Sigmoid colon (tissue), 7 donors: ENCODE data around the gene USP49. TPM values are rescaled to one million over a fixed set of nuclear protein-coding genes. Genes with fewer than 3 reads are reported as not detected.

ENCODE experiments used
- DNase-seq: peaks from one replicate; pipeline ENCODE4 v3.0.0-alpha.2; 2019
- H3K27ac ChIP-seq, 4 donors: fragments of 200-600 bp; sonication (generic); one replicate each; pipeline ENCODE4 v1.5.1; 2016 to 2019; ENCODE audit warnings: mild to moderate bottlenecking in 1 of 4
- H3K27me3 ChIP-seq, 3 donors: fragments of 200-600 bp; sonication (generic); one replicate each; pipeline ENCODE4 v1.5.1; 2019; ENCODE audit warnings: mild to moderate bottlenecking in 1 of 3
- H3K36me3 ChIP-seq, 4 donors: fragments of 200-600 bp; sonication (generic); one replicate each; pipeline ENCODE4 v1.5.1; 2016 to 2019
- H3K4me1 ChIP-seq, 4 donors: fragments of 200-600 bp; sonication (generic); one replicate each; pipeline ENCODE4 v1.5.1; 2017 to 2019
- H3K4me3 ChIP-seq, 4 donors: fragments of 200-600 bp; sonication (generic); one replicate each; pipeline ENCODE4 v1.5.1; 2017 to 2019; ENCODE audit warnings: mild to moderate bottlenecking in 2 of 4, moderate library complexity in 1 of 4
- H3K9me3 ChIP-seq, 4 donors: fragments of 200-600 bp in 3 of 4; sonication (generic) in 3 of 4; one replicate each; pipeline versions ENCODE4 v1.5.1 to v1.6.1; 2013 to 2019
- EP300 ChIP-seq, 4 donors: sonication (generic); formaldehyde crosslinking; IDR thresholded peaks; one replicate each; pipeline ENCODE4 v1.6.1; 2017; ENCODE audit warnings: antibody characterized with exemption in 4 of 4
- POLR2A ChIP-seq, 2 donors: fragments of 450-650 bp; IDR thresholded peaks; one replicate each; pipeline ENCODE4 v1.6.1; 2016; ENCODE audit warnings: antibody characterized with exemption in 2 of 2, mild to moderate bottlenecking in 2 of 2, moderate library complexity in 2 of 2
- POLR2AphosphoS5 ChIP-seq, 4 donors: sonication (generic); formaldehyde crosslinking; IDR thresholded peaks; one replicate each; pipeline ENCODE4 v1.6.1; 2017; ENCODE audit warnings: antibody characterized with exemption in 4 of 4
- WGBS, 2 donors: extraction: QIAGEN DNeasy Blood & Tissue Kit; methylation state at CpG; one replicate each; pipeline ENCODE4 v1.1.7; 2013; 5-methylcytosine and 5-hydroxymethylcytosine counted together
- intact Hi-C: fragments of 100-400 bp; cut with DNase I; formaldehyde crosslinking; loops from one replicate; pipeline ENCODE4 v1.15.1; 2023
- polyA plus RNA-seq, 3 donors: library from polyadenylated mRNA; stranded (reverse); fragments of 200-250 nt; gene quantifications; one replicate each; pipeline ENCODE4 v1.2.3, GENCODE V29; 2013
- total RNA-seq, 4 donors: library from RNA; depleted of rRNA; stranded (reverse); fragments of >200 nt; gene quantifications; one replicate each; pipeline ENCODE4 v1.1.0, GENCODE V29; 2016
- TF ChIP-seq, protein P1 (sequence below), 4 experiments: fragments of 450-650 bp in 3 of 4; fragments of 200-600 bp in 1 of 4; IDR thresholded peaks; one replicate each; pipeline ENCODE4 v1.5.1; 2016 to 2019; ENCODE audit warnings: antibody characterized with exemption in 4 of 4, mild to moderate bottlenecking in 3 of 4, moderate library complexity in 2 of 4
- donor health status: healthy with polysubstance abuse.
- donor health status: Bipolar disorder and iron deficiency.
- donor health status: healthy.

USP49 gene
- total and polyA plus RNA-seq, 7 donors: 0.23 to 10.0 (median 2.1) TPM

- Histone ChIP-seq H3K27ac (peak overlapping the region; percentile 84 to 89 (median 86)), H3K27me3 (no peaks in the 10 kb centered on the region), H3K9me3 (no peaks in the 10 kb centered on the region), H3K36me3 (peaks cover 9 to 35% (median 14%) of the 10 kb centered on the region in 4 donors), H3K4me3 (peak overlapping the region; percentile 57 to 79 (median 74)), H3K4me1 (peaks cover 0 to 30% (median 22%) of the 10 kb centered on the region in 4 donors)
- DNase-seq: no peak
- intact Hi-C loops: loop anchor here (2.0 to 5.0 kb wide), 2 partner anchors 45 to 177 kb away; partner anchors contain the start of gene TFEB
- 2 to 6% methylated on average over 16 of the region's 16 CpGs for WGBS, 2 donors
- TF ChIP-seq POLR2AphosphoS5 (IDR thresholded peaks at IDR 0.05) (no peak), EP300 (IDR thresholded peaks at IDR 0.05) (no peak), POLR2A (IDR thresholded peaks at IDR 0.05) (no peak)
- TF ChIP-seq, protein P1, sequence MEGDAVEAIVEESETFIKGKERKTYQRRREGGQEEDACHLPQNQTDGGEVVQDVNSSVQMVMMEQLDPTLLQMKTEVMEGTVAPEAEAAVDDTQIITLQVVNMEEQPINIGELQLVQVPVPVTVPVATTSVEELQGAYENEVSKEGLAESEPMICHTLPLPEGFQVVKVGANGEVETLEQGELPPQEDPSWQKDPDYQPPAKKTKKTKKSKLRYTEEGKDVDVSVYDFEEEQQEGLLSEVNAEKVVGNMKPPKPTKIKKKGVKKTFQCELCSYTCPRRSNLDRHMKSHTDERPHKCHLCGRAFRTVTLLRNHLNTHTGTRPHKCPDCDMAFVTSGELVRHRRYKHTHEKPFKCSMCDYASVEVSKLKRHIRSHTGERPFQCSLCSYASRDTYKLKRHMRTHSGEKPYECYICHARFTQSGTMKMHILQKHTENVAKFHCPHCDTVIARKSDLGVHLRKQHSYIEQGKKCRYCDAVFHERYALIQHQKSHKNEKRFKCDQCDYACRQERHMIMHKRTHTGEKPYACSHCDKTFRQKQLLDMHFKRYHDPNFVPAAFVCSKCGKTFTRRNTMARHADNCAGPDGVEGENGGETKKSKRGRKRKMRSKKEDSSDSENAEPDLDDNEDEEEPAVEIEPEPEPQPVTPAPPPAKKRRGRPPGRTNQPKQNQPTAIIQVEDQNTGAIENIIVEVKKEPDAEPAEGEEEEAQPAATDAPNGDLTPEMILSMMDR (IDR thresholded peaks at IDR 0.05): no peak
Observed at GRCh38 chr6:41779336-41779735, 115.8 kb downstream of the USP49 start.

GRCh38 chr6:41778895-41779294 is 116.3 kb downstream of the USP49 start:
- Histone ChIP-seq H3K27ac (peak overlapping the region in 1 of 4 donors; percentile 89), H3K36me3 (peaks cover 12 to 39% (median 17%) of the 10 kb centered on the region in 4 donors), H3K27me3 (no peaks in the 10 kb centered on the region), H3K9me3 (no peaks in the 10 kb centered on the region), H3K4me3 (peak overlapping the region in 3 of 4 donors; percentile 57 to 79 (median 77)), H3K4me1 (peaks cover 0 to 30% (median 22%) of the 10 kb centered on the region in 4 donors)
- no peak for DNase-seq
- no peak for TF ChIP-seq POLR2A (IDR thresholded peaks at IDR 0.05)
- TF ChIP-seq POLR2AphosphoS5 (IDR thresholded peaks at IDR 0.05): no peak
- TF ChIP-seq, protein P1 (IDR thresholded peaks at IDR 0.05): no peak
- TF ChIP-seq EP300 (IDR thresholded peaks at IDR 0.05): no peak
- WGBS, 2 donors: 36 to 66% methylated on average over 6 of the region's 6 CpGs
- intact Hi-C loops: loop anchor here (2.0 to 5.0 kb wide), 2 partner anchors 44 to 177 kb away; partner anchors contain the start of gene TFEB

DNA sequence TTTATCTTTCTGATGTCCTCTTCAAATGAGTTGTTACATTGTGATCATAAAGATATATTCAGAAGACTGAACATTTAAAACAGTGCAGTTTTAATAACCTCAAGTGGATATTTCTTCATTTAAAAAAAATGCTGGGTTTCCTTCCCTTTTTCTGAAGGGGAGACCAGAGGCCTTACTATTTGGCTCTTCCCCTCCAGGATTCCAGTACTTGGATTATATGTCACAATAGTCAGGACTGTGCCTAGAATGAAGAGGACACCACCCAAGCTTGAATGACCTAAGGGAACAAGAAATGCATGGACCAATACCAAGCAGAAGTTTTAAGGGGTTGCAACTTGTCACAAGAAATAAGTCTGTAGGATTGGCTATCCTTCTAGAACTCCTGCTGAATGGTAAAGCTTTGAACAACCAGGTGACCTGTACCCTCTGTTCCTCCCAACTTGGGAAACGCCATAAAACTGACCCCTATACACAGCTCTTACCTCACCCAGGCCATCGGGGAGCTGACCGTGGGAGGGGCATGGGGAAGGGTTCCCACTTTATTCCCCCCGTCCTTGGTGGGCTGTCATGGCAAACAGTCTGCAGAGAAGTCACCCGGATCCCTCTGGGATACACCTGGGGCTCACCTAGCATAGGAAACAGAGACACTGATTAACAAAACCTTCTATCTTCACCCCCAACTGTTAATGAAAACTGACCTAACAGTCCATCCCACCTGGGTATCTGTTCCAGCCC is 117.5 kb downstream of the USP49 start:
- H3K4me3 ChIP-seq: no peak overlapping the region
- no peak for DNase-seq
- peaks cover 12 to 51% (median 25%) of the 10 kb centered on the region in 4 donors for H3K36me3 ChIP-seq
- TF ChIP-seq POLR2AphosphoS5 (IDR thresholded peaks at IDR 0.05) (no peak), POLR2A (IDR thresholded peaks at IDR 0.05) (no peak), EP300 (IDR thresholded peaks at IDR 0.05) (no peak)
- TF ChIP-seq, protein P1 (IDR thresholded peaks at IDR 0.05): no peak
- intact Hi-C loops: loop anchor here (2.0 to 5.0 kb wide), 2 partner anchors 43 to 175 kb away; partner anchors contain the start of gene TFEB
- H3K27me3 ChIP-seq: no peaks in the 10 kb centered on the region
- no peak overlapping the region for H3K27ac ChIP-seq
- WGBS, 2 donors: 87 to 88% methylated on average over 5 of the region's 5 CpGs
- peaks cover 0 to 30% (median 22%) of the 10 kb centered on the region in 4 donors for H3K4me1 ChIP-seq
- no peaks in the 10 kb centered on the region for H3K9me3 ChIP-seq

DNA sequence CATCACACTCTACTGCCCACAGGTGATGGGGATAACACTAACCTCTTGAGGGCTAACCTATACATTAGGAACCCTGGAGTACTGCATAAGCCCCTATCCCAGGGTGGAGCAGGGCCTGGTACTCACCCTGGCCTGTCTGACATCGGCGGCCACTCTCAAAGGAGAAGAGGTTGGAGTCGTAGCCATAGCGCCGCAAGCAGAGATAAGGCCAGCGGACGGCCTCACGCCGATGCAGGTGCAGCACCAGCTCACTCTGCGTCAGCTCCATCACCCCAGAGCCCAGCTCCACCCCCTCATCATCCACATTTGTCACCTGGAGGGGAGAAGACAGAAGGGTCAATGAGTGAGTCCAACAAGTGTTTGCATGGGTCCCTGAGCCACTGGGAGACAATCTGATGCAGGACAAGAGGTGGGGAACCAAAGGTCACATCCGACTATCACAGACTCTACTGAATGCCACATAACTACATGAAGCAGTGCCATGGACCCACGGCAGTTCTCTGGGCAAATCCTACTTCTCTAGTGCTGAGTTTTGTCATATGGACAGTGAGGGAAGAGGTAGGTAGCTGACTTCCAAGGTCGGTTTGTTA is 119.8 kb downstream of the USP49 start:
- Histone ChIP-seq H3K4me3 (no peak overlapping the region), H3K9me3 (no peaks in the 10 kb centered on the region), H3K36me3 (peaks cover 12 to 74% (median 42%) of the 10 kb centered on the region in 4 donors), H3K4me1 (peaks cover 0 to 16% (median 9%) of the 10 kb centered on the region in 4 donors), H3K27me3 (no peaks in the 10 kb centered on the region), H3K27ac (no peak overlapping the region)
- TF ChIP-seq, protein P1 (IDR thresholded peaks at IDR 0.05): no peak
- TF ChIP-seq POLR2AphosphoS5 (IDR thresholded peaks at IDR 0.05): no peak
- no peak for TF ChIP-seq EP300 (IDR thresholded peaks at IDR 0.05)
- no peak for TF ChIP-seq POLR2A (IDR thresholded peaks at IDR 0.05)
- intact Hi-C loops: loop anchor here (5.0 kb wide), 1 partner anchor 173 kb away; no protein-coding TSS in a partner anchor
- DNase-seq: no peak
- 87 to 93% methylated on average over 13 of the region's 13 CpGs for WGBS, 2 donors
